Neural progenitor cell (in vitro differentiated cells): Measurements from ENCODE around the gene SUSD1. TPM values are rescaled to one million over a fixed set of nuclear protein-coding genes. Genes with fewer than 3 reads are reported as not detected.

Experiments used
- DNase-seq: peaks from one replicate; pipeline ENCODE4 v3.0.0-alpha.2; 2016; ENCODE audit warnings: low spot score
- H2AFZ ChIP-seq: fragments of 200-600 bp; sonication (generic); replicated peaks from 2 replicates; pipeline ENCODE4 v1.6.1; 2016; ENCODE audit warnings: antibody characterized with exemption
- H3F3A ChIP-seq: fragments of 200-600 bp; sonication (generic); 2 replicates; pipeline ENCODE4 v1.6.1; 2016; ENCODE audit warnings: antibody characterized with exemption, low read depth
- H3K27ac ChIP-seq: fragments of 200-600 bp; sonication (generic); 2 replicates; pipeline ENCODE4 v1.5.1; 2016; ENCODE audit warnings: mild to moderate bottlenecking
- H3K27me3 ChIP-seq: fragments of 200-600 bp; sonication (generic); 2 replicates; pipeline ENCODE4 v1.6.1; 2016; ENCODE audit warnings: mild to moderate bottlenecking, moderate library complexity
- H3K36me3 ChIP-seq: fragments of 200-600 bp; sonication (generic); 2 replicates; pipeline ENCODE4 v1.5.1; 2016
- H3K4me1 ChIP-seq: fragments of 200-600 bp; sonication (generic); 2 replicates; pipeline ENCODE4 v1.6.1; 2016; ENCODE audit warnings: mixed run types
- H3K4me2 ChIP-seq: fragments of 200-600 bp; sonication (generic); 2 replicates; pipeline ENCODE4 v1.6.1; 2016
- H3K4me3 ChIP-seq: fragments of 200-600 bp; sonication (generic); 2 replicates; pipeline ENCODE4 v1.5.1; 2016
- H3K79me2 ChIP-seq: fragments of 200-600 bp; sonication (generic); 2 replicates; pipeline ENCODE4 v1.6.1; 2016; ENCODE audit warnings: low read depth
- H3K9ac ChIP-seq: fragments of 200-600 bp; sonication (generic); 2 replicates; pipeline ENCODE4 v1.6.1; 2016
- H3K9me3 ChIP-seq: fragments of 200-600 bp; sonication (generic); 2 replicates; pipeline ENCODE4 v1.5.1; 2016; ENCODE audit warnings: low read depth
- H4K20me1 ChIP-seq: fragments of 200-600 bp; sonication (generic); 2 replicates; pipeline ENCODE4 v1.6.1; 2016; ENCODE audit warnings: low read depth
- H3K27ac Mint-ChIP-seq: 3 replicates; pipeline ENCODE4 v1.8.0; 2021; ENCODE audit warnings: mixed read lengths
- H3K27me3 Mint-ChIP-seq: 2 replicates; pipeline ENCODE4 v1.8.0; 2022; ENCODE audit warnings: low read depth, mild to moderate bottlenecking, inconsistent platforms, moderate library complexity, mixed read lengths; ENCODE audit not compliant: insufficient read depth
- H3K36me3 Mint-ChIP-seq: 3 replicates; pipeline ENCODE4 v1.8.0; 2021; ENCODE audit warnings: mixed read lengths
- H3K4me1 Mint-ChIP-seq: 3 replicates; pipeline ENCODE4 v1.8.0; 2021; ENCODE audit warnings: mixed read lengths
- H3K4me3 Mint-ChIP-seq: 3 replicates; pipeline ENCODE4 v1.8.0; 2021; ENCODE audit warnings: mild to moderate bottlenecking, moderate library complexity, mixed read lengths
- H3K9me3 Mint-ChIP-seq: 3 replicates; pipeline ENCODE4 v1.8.0; 2020; ENCODE audit warnings: mixed read lengths
- EZH2 ChIP-seq: fragments of 200-600 bp; sonication (generic); IDR thresholded peaks from 2 replicates; pipeline ENCODE4 v1.6.1; 2017; ENCODE audit warnings: antibody characterized with exemption, mild to moderate bottlenecking, moderate library complexity
- EZH2phosphoT487 ChIP-seq: fragments of 200-600 bp; sonication (generic); IDR thresholded peaks from 2 replicates; pipeline ENCODE4 v1.6.1; 2017; ENCODE audit warnings: antibody characterized with exemption
- total RNA-seq: library from RNA; depleted of rRNA; stranded (reverse); fragments of >200 nt; gene quantifications from 2 replicates; pipeline ENCODE4 v1.2.3, GENCODE V29; 2015; ENCODE audit warnings: low replicate concordance
- TF ChIP-seq, protein P1 (sequence below): fragments of 200-600 bp; sonication (generic); IDR thresholded peaks from 2 replicates; pipeline ENCODE4 v1.5.1; 2017; ENCODE audit warnings: antibody characterized with exemption, mild to moderate bottlenecking

Gene SUSD1
- total RNA-seq, 1 donor from 2014 or later: 12.0 TPM

DNA sequence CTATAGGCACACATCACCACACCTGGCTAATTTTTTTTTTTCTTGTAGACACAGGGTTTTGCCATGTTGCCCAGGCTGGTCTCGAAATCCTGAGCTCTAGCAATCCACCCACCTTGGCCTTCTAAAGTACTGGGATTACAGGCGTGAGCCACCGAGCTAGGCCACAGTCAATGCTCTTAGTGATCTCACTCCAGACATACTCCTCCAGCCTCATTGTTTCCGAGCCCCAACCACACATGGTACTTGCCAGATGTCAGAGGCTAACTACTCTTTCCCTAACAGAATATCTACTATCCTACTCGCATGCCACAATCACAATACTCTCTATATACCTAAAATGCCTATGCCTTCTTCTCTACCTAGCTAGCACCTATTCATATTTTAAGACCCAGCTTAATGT is 17.1 kb downstream of the SUSD1 start:
- Histone ChIP-seq H3K27ac (no peak overlapping the region), H3K9ac (no peak overlapping the region), H3K4me1 (no peaks in the 10 kb centered on the region), H3K27me3 (no peaks in the 10 kb centered on the region), H3K79me2 (no peaks in the 10 kb centered on the region), H3K36me3 (no peaks in the 10 kb centered on the region), H2AFZ (no peak overlapping the region), H3K4me2 (no peak overlapping the region), H3K4me3 (no peak overlapping the region), H4K20me1 (no peaks in the 10 kb centered on the region), H3F3A (peaks cover 2% of the 10 kb centered on the region), H3K9me3 (no peaks in the 10 kb centered on the region)
- Mint-ChIP-seq H3K27ac (no peak overlapping the region), H3K4me3 (no peak overlapping the region), H3K4me1 (no peaks in the 10 kb centered on the region), H3K36me3 (no peaks in the 10 kb centered on the region), H3K9me3 (no peaks in the 10 kb centered on the region), H3K27me3 (no peaks in the 10 kb centered on the region)
- TF ChIP-seq EZH2phosphoT487 (no peak), EZH2 (no peak)
- TF ChIP-seq, protein P1, sequence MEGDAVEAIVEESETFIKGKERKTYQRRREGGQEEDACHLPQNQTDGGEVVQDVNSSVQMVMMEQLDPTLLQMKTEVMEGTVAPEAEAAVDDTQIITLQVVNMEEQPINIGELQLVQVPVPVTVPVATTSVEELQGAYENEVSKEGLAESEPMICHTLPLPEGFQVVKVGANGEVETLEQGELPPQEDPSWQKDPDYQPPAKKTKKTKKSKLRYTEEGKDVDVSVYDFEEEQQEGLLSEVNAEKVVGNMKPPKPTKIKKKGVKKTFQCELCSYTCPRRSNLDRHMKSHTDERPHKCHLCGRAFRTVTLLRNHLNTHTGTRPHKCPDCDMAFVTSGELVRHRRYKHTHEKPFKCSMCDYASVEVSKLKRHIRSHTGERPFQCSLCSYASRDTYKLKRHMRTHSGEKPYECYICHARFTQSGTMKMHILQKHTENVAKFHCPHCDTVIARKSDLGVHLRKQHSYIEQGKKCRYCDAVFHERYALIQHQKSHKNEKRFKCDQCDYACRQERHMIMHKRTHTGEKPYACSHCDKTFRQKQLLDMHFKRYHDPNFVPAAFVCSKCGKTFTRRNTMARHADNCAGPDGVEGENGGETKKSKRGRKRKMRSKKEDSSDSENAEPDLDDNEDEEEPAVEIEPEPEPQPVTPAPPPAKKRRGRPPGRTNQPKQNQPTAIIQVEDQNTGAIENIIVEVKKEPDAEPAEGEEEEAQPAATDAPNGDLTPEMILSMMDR: no peak
- no peak for DNase-seq

DNA sequence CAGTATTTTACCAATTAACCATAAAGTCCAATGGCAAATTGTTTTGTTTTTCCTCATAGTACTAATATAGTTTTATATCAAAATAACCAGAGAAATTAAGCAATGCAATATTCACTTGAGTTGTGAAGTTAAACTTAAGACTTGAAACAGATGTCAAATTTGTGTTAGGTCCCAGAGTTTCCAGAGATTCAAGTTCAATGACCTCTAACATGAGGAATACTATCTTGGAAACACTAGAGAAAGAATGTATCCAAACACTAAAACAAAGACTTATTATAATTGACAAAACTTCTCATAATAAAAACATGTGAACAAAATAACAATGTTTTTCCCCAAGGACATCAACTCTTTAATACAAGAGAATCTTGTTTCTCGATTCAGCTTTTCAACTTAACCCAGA is 18.0 kb downstream of the SUSD1 start:
- no peak for DNase-seq
- Mint-ChIP-seq H3K27me3 (no peaks in the 10 kb centered on the region), H3K4me3 (no peak overlapping the region), H3K36me3 (no peaks in the 10 kb centered on the region), H3K27ac (no peak overlapping the region), H3K9me3 (no peaks in the 10 kb centered on the region), H3K4me1 (no peaks in the 10 kb centered on the region)
- Histone ChIP-seq H4K20me1 (no peaks in the 10 kb centered on the region), H3K4me3 (no peak overlapping the region), H3K9ac (no peak overlapping the region), H2AFZ (no peak overlapping the region), H3K27me3 (no peaks in the 10 kb centered on the region), H3F3A (peaks cover 2% of the 10 kb centered on the region), H3K4me2 (no peak overlapping the region), H3K36me3 (no peaks in the 10 kb centered on the region), H3K79me2 (no peaks in the 10 kb centered on the region), H3K27ac (no peak overlapping the region), H3K9me3 (no peaks in the 10 kb centered on the region), H3K4me1 (no peaks in the 10 kb centered on the region)
- TF ChIP-seq EZH2: no peak
- TF ChIP-seq, protein P1: no peak
- TF ChIP-seq EZH2phosphoT487: no peak

DNA sequence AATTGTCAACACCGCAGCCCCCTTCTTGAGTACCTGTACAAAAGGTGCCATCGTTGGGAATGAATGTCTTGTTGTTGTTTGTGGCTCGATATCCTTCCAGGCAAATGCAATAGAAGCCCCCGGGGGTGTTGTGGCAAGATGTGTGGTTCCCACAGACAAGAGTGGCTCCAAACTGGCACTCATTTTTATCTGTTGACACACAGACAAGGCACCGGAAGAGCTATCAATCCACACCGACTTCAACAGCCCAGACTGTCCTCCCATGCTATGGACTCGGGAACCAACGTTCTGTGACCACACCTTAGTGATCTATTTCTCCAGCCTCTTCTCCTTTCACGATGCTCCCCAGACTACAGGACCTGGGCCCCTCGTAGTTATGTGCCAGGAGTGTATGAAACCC is 25.9 kb downstream of the SUSD1 start:
- Mint-ChIP-seq H3K9me3 (no peaks in the 10 kb centered on the region), H3K36me3 (no peaks in the 10 kb centered on the region), H3K4me3 (no peak overlapping the region), H3K27ac (no peak overlapping the region), H3K27me3 (peaks cover 2% of the 10 kb centered on the region), H3K4me1 (peaks cover 5% of the 10 kb centered on the region)
- Histone ChIP-seq H3K27ac (no peak overlapping the region), H3K4me2 (no peak overlapping the region), H3K4me3 (no peak overlapping the region), H3K9ac (no peak overlapping the region), H3F3A (no peaks in the 10 kb centered on the region), H3K4me1 (no peaks in the 10 kb centered on the region), H3K36me3 (no peaks in the 10 kb centered on the region), H3K27me3 (no peaks in the 10 kb centered on the region), H3K79me2 (no peaks in the 10 kb centered on the region), H3K9me3 (no peaks in the 10 kb centered on the region), H4K20me1 (no peaks in the 10 kb centered on the region), H2AFZ (no peak overlapping the region)
- no peak for TF ChIP-seq EZH2phosphoT487
- TF ChIP-seq, protein P1: no peak
- TF ChIP-seq EZH2: no peak
- no peak for DNase-seq
